Activated CD8-positive, alpha-beta memory T cell treated with anti-CD3 and anti-CD28 coated beads for 48 hours (primary cell): Measurements from ENCODE around the gene SLC24A3.
"Not testable (repeated sequence)": the region's sequence is repeated elsewhere in the genome, so short reads cannot be mapped to it uniquely, and the experiment has no call there.

Source experiments
- DNase-seq, 3 experiments: peaks; one replicate each; pipeline ENCODE4 v3.0.0-alpha.2; 2020; ENCODE audit warnings: low read depth in 2 of 3, low spot score in 2 of 3

The SLC24A3 gene

DNA sequence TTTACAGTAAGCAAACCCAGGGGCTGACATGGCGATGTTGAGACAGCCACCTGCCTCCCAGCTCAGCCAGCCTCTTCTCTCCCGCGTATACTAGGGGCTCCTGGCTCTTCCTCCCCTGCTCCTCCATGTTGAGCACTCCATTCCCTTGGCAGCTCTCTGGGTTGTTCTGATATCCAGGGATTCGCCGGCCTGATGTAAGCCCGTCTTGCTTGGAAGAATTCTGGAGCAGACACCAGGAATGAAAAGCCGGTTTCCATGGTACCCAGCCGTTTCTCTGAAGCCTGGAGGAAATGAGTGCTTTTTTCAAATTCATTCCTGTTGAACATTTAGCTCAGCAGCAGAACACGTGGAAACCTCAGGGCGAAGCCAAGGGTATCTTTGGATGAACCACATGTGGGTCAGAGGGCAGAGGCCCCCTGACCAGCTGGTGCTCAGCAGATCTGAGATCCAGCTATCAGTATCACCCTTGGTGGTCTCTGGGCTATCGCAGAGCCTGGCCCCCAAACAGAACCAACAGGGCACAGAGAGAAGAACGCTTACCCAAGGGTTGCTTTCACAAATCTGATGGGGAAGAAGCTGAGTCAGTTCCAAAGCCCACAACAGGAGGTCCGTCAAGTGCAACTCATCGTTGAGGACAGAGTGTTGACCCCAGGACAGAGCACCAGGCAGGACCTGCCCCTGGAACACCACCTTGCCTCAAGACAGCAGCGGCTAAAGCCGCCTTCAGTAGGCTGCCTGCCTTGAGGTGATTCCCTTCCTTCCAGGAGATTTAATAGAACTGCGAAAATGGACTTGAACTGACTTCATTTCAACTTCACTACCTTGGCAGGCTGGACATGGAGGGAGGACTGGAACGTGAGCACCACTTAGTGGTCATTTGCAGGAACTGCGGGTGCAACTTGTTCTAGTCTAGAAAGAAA is 449.5 kb downstream of the SLC24A3 start:
- DNase-seq: peak; percentile 1 to 27 (median 7)

DNA sequence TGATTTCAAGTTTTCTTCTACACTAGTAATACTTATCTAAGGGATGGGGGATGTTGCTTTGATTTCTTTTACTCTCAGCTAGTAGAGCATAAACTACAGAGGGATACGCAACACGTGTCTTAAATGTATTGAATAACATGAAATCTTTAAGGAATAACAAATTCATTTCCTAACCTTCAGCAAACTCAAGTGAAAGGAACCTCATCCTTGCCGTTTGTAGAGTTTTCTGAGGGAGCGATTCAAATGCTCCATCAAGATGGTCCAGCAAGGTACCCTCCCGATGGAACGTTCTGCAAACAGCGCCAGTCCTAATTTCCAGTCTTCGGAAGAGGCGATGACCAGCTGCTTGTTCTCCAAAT is 450.2 kb downstream of the SLC24A3 start:
- DNase-seq: no peak

DNA sequence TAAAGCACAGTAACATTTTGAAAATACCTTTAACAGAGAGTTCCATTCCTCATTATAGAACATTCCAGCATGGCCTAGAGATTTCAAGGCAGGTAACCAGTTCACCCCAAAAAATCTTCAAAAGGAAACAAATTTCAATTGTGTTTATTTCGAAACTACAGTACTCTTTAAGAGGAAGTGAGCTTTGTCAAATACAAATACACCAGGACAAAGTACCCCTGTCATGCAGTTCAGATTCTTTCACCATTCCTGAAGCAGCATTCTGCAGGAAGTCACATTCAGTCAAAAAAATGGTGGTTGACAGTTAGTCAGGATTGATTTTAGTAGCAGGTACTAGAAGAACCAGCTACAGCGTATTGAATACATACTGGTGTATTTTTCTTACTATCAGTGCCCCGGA is 456.0 kb downstream of the SLC24A3 start:
- DNase-seq: no peak

DNA sequence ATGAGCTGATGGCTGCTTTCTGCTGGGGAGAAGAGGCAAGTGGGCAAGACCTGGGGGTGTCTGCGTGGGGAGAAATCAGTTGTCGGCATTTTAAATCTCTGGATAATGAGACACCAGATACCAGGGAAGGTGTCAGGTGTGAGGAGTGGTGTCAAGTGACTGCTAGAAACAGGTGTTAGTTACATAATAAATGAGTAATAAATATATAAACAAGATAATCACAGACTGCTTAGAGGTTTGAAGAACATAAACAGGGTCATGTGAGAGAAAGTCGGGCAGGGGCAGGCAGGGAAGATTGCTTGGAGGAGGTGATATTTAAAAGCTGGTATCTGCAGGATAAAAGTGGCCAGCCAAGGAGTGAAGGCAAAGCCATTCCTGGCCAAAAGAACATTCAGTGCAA is 458.4 kb downstream of the SLC24A3 start:
- DNase-seq: no peak

DNA sequence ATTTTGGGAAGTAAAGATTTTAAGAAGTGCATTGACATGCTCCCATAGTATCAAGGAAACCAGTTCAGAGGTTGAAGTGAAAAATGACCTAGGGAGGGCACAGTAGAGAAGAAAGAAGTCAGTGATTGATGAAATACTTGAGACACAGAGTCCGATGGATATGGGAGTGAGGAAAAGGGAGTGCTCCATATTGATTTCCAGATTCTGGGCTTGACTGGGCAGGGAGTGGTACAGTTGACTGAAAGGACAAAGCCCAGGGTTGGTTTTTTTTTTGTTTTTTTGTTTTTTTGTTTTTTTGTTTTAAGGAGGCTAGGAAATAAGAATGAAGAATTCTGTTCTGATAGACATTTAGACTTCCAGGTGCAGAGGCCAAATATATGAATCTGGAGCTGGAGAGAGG is 458.9 kb downstream of the SLC24A3 start:
- DNase-seq: no peak

DNA sequence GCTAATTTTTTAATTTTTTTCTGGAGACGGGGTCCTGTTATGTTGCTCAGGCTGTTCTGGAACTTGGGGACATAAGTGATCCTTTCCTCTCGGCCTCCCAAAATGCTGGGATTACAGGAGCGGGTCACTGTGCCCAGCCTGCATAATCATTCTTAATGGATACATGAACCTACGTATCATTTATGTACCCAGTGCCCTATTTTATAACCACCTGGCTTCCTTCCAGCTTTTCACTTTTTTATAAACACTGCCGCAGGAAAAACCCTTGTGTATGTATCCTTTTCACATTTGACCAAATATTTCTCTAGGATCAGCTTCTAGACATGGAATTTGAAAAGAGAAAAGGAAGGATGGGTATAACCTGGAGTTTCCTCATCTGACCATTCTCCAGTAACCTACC is 460.1 kb downstream of the SLC24A3 start:
- DNase-seq: no peak

DNA sequence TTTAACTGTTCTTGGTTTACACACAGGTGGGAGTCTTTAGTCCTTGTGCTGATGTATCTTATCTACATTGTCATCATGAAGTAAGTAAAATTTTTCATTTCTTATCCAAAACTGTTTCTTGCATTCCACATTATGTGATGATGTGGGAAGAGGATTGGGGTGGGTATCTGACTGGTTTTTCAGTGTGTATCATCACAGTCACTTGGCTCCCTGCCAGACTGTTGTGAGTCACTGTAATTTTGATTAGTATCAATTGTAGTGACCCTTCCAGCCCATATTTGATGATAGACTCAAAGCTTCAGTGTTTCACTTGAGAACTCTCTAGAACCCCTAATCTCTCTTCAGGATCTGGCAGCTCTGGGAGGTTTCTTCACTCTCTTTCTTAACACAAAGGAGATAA is 461.1 kb downstream of the SLC24A3 start:
- DNase-seq: no peak

DNA sequence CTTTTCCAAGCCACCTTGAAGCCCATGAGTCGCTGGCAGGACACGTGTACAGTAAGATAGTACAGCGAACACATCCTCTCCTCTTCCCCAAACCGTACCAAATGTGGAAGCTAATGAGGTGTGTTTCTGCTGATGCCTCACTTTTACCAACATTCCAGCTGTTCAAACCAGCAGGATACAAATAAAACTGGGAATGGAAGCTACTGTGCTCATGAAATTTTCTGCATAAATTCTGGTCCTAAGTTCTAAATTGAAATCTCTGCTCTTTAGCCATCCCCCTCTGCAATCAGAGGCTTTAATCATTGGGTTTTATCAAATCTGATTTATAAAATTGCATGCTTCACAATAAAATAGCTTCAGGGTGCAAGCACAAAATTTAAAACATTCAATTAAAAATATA is 463.8 kb downstream of the SLC24A3 start:
- DNase-seq: no peak

DNA sequence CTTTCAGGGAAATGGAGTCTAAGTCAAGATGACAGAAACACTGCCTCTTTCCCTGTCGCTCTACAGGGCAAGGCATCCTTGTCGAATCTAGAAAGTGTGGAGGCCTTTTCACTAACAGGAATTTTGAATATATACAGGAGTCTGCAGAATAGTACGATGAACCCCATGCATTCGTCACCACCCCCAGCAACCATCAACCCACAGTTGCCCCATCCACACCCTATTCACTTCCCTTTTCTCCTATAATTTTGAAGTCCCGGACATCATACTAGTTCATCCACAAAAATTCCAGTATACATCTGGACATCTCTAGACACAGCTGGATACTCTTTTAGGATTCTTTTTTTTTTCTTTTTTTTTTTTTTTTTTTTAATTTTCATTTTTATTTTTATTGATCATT is 464.9 kb downstream of the SLC24A3 start:
- DNase-seq: no peak

DNA sequence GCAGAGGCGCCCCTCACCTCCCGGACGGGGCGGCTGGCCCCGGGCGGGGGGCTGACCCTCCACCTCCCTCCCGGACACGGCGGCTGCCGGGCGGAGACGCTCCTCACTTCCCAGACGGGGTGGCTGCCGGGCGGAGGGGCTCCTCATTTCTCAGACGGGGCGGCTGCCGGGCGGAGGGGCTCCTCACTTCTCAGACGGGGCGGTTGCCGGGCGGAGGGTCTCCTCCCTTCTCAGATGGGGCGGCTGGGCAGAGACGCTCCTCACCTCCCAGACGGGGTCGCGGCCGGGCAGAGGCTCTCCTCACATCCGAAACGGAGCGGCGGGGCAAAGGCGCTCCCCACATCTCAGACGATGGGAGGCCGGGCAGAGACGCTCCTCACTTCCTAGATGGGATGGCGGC is 466.1 kb downstream of the SLC24A3 start:
- DNase-seq: not testable (repeated sequence)

DNA sequence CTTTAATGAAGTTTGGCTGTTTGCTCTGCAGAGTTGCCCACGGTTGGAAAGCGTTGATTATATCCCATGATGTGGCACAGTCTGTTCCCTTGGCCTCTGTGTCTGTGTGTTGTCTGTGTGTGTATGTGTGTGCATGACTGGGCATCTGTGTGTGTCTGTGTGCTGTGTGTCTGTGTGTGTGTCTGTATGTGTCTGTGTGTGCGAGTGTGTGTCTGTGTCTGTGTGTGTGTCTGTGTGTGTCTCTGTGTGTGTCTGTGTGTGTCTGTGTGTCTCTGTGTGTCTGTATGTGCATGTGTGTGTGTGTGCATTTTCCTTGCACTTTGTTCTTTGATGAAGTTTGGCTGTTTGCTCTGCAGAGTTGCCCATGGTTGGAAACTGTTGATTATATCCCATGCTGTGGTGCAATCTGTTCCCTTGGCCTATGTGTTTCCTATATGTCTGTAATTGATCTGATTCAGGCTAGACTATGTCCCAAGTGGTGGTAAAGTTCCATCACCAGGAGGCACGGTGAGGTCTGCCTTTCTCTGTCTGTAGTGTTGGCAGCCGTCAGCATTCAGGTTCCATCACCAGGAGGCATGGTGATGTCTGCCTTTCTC is 467.6 kb downstream of the SLC24A3 start:
- DNase-seq: no peak

DNA sequence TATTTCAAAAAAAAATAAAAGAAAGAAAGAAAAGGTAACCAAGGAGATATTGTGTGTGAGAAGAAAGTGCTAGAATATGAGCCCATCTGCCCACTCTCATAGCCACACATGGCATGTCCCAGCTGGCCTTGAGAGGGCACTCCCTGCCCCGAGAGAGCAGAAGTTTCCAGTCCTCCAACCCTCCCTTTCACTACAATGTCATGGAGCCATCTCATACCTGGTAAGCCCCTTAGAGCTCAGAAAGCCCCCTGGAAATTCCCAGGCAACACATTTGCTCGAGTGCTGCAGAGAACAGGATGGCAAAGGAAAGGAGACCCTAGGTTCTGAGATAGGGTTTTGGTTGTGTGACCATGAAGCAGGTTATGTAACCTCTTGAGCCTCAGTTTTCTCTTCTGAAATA is 469.8 kb downstream of the SLC24A3 start:
- no peak for DNase-seq

DNA sequence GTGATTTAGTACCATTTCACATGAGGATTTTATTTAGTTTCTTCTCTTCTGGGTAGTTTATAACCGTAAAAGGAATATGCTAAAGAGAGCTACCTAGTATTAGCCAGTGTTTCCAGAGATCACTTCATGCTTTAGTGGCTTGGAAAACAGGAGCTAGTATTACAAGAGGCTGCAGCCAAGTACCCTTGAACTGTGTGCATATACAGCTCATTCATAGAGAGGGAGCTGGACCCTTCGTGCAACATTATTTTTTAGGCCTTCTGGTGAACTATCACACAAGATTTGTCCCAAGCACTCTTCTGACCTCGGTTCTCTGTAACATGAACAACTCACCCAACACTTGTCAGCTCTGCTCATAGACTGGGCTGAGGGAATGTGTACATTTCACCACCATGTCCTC is 470.7 kb downstream of the SLC24A3 start:
- DNase-seq: no peak

DNA sequence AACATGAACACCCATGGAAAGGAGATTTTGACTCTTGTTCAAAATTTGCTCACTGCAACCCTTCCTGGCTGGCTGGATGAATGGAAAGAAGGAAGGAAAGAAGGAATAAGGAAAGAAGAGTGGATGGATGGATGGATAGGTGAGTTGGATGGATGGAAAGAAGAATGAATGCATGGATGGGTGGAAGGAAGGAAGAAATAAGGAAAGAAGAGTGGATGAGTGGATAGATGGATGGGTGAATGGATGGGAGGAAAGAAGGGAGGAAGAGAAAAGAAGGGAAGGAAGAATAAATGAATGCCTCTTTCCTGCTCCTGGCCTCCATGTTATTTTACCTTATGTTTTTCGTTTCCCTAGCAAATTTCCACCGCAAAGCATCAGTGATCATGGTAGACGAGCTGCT is 471.4 kb downstream of the SLC24A3 start:
- no peak for DNase-seq

DNA sequence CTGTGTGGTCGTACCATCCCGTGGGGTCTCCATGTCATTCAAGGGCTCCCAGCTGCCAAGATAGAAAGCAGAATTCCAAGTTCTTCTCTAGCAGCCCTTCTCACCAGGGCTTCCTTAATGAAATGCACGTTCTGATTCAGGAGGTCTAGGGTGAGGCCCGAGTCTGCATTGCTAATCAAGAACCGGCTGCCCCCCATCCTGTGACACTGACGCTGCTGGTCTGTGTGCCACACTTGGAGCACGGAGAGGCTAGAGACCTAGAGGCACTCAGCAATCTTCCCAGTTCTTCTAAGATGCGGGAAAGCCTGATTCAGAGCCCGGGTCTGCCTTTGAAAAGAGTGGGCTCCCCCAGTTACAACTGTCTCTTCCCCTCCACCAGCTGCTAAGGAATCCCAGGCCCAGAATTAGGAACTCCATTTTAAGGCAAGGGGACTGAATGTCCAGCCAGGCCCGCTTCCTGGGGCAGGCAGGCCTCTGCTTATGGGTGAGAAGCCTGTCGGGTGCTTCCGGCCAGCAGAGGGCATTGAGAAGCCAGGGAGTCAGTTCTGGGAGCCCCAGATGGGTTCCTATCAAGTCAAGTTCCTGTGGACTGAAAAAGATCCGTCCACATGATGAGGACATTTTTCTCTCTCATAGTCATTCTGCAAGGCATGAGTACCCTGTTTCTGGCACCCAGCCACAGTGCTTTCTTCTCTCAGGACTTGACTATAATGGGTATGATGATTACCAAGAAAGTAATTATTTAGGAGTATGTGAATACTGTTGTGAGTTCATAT is 475.8 kb downstream of the SLC24A3 start:
- DNase-seq: no peak

DNA sequence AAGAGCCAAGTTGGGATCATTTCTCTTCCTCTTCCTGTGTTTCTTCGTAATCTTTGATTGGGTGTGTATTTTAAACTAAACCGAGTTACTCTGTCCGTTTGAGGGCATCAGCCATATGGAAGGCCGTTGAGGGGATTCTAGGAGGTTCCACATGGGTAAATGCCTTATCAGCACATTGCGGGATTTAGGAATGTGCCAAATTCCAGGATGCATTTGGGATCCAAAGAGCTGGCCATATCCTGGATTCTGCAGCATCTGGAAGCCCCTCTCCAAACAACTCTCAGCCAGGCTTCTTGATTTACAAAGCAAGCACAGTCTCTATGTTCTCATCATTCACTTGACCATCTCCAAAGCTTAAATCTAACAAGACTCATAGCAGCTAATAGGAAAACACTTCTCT is 478.0 kb downstream of the SLC24A3 start:
- no peak for DNase-seq

DNA sequence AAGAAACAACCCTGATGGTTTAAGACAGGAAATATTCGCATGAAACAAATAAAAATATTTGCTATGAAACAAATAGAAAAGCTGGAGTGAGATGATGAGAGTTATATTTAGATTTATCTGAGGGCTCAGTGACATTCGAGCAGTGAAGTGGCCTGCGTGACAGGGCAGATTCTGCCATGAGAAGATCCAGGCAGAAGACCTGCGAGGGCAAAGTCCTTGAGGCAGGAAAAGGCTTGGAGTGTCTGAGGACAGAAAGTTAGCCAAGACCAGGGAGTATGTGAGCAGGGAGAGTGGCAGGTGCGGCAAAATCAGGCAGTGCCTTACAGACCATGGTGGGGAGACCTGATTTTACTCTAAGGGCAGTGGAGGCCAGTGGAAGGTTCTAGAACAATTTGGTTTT is 478.7 kb downstream of the SLC24A3 start:
- no peak for DNase-seq

DNA sequence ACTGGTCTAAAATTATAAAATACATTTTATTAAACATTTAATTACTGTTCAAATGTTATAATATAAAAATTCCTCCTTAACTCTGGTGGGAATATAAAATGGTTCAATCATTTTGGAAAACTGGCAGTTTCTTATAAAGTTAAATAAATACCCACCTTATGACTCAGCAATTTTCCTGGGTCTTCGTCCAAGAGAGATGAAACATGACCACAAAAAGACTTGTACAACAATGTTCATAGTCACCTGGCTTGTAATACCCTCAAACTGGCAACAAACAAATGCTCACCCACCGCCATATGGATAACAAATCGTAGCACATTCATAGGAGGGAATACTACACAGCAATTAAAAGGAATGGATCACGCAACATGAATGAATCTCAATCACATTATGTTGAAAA is 479.7 kb downstream of the SLC24A3 start:
- DNase-seq: no peak

DNA sequence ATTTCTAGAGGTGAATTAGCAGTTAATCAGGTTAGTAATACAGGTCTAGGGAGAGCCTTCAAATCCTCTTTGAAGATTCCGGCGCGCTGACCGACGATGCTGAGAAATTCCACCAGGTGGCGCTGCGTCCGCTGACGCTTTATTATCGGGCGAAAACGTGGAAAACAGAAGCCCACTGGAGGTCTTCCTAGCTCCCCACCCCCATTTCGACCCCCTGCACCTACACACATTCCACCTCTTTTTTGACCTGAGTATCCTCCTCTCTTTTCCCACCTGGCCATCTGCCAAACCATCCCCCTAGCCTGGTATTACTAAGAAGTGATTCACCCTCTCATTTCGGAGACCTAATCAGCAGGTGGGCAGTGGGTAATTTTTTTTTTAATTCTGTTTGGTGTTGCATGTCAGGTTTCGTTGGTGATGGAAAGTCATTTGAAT is 480.3 kb downstream of the SLC24A3 start:
- DNase-seq: peak in 2 of 3 experiments; percentile 9 to 43

DNA sequence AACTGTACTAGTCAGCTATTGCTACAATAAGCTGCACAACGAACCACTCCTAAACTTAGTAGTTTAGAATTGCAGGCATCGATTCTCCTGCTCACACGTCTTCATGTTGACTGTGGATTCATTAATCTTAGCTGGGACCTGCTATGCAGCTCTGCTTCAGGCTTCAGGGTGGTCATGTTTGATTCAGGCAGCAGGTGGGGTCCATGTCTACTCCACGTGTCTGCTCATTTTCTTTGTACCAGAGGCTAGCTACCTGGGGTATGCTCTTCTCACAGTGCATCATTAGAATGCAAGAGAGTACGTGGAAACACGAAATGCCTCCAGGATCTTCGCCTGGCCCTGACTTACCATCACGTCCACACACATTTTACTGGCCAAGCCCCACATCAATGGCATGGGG is 481.1 kb downstream of the SLC24A3 start:
- DNase-seq: no peak

DNA sequence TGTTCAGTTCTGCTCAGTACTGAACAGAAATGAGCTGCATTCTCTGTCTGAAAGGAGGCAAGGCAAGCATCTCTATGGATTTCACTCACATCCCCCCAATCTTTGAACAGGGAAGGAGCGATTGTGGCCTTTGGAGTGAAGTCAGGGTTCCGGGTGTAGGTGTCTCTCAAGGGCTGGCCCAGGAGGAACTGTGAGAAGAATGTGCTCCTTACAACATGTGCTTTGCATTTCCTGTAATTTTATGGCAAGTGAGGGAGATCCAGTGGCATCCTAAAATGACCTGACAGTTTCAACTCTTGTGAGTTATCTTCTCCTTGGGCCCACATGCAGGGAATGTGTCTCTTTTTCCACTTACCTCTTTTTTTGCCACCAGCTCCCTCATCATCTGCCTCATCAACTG is 482.6 kb downstream of the SLC24A3 start:
- no peak for DNase-seq

DNA sequence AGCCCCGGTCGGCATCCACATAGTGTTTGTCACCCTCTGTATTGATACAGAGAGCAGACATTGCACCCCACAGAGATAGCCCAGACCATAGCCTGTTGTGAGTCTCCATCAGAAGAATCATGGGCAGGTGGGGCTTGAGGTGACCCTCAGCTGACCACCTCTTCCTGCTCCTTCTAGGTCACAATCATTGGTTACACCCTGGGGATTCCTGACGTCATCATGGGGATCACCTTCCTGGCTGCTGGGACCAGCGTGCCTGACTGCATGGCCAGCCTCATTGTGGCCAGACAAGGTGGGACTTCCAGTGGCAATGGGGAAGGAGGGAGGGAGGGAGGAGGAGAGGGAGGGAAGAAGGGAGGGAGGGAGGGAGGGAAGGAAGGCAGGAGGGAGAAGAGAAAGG is 484.2 kb downstream of the SLC24A3 start:
- no peak for DNase-seq
